ENCODE results near the gene UBASH3A. TPM values are rescaled to one million over a fixed set of nuclear protein-coding genes. Genes with fewer than 3 reads are reported as not detected.
A peak's percentile ranks its signal among the peaks of the same experiment; 100 is the strongest.
"Not testable (repeated sequence)": the region's sequence is repeated elsewhere in the genome, so short reads cannot be mapped to it uniquely, and the experiment has no call there.

The UBASH3A gene
- total RNA-seq, 1 experiment from 2014 or later, result not detected

DNA sequence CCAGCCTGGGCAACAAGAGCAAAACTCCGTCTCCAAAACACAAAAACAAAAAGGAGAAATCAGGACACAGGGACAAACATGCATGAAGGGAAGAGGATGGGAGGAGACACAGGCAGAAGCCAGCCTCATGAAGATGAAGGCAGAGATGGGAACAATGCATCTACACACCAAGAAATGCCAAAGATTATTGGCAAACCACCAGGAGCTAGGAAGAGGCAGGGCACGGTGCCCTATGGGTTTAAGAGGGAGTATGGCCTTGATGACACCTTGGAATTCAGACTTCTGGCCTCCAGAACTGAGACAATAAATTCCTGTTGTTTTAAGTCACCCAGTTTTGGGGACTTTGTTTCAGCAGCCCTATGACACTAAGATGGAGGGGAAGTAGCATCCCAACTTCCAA is 13.0 kb upstream of the UBASH3A start:
- DNase-seq (ENCODE audit: low read depth), result no peak

DNA sequence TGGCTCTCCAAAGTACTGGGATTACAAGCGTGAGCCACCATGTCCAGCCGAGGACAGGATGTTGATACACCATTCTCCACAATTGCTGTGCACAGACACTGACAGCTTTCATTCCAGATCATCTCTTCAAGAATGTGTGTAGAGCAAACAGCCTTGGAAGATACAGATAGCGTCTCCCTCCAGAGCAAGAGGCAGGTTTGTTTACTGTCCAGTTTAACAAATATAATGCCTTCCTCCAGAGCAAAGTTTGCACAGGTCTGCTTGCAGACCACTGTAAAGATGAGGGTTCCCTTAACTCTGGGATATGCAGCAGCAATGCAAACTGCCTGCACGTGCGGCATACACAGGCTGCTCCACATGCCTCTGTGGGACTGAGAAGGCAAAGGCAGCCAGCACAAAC is 12.4 kb upstream of the UBASH3A start:
- DNase-seq (ENCODE audit: low read depth), result no peak

DNA sequence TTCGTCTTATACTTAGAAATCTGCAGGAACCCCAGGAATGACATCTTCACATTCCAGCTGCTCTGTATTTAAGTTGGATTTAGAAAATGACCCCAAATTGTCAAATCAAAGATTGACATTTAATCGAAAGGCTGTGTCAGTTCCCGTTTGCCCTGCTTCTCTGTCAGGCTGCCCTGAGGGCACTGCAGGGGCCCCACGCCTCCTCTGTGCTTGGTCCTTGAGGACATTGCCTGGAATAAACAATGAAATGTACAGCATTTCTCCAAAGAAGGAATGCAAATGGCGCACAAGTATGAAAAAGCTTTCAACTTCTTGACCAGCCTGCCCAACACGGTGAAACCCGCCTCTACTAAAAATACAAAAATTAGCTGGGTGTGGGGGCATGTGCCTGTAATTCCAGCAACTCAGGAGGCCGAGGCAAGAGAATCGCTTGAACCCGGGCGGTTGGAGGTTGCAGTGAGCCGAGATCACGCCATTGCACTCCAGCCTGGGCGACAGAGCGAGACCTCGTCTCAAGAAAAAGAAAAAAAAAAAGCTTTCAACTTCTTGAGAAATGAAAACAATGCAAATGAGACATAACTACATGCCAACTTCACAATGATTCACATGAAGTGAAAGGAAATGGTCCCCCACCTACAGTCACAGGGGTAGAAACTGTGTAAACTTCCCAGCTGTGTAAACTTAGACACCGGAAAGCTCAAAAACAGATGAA is 10.8 kb upstream of the UBASH3A start:
- peak; percentile 70 for DNase-seq (ENCODE audit: low read depth)

DNA sequence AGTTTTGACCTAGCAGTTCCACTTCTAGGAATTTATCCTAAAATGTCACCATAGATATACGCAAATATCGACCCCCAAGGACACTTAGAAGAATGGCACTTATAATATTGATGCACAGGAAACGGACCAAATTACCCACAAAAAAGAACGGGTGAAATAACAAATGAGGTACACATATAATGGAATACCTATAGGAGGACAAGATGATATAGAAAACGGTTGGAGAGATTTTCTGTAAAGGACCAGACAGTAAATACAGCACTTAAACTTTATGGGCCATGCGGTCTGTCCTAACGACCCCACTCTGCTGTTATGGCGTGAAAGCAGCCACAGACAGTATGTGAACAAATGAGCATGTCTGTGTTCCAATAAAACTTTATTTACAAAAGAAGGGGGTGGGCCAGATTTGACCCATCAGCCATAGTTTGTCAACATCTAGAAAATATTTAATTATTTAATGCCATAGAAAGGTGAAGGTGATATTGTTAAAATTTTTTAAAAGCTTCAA is 10.2 kb upstream of the UBASH3A start:
- DNase-seq (ENCODE audit: low read depth), result no peak

DNA sequence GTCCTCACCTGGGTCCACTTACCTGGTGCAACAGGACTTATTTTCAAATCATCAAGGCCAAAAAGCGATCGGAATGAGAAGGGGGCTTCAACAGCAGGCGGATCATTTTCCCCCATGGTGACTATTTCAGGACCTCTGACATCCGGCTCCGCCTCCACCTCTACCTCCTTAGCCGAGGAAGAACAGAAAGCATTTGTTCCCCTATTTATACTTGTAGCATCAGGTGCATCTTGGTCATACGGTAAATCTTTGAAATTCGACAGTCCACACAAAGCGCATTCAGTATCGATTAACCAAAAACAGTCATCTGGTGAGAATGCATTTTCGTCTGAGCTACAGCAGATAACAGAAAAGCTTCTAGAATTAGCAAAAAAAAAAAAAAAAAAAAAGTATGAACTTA is 8.4 kb upstream of the UBASH3A start:
- DNase-seq (ENCODE audit: low read depth), result no peak

DNA sequence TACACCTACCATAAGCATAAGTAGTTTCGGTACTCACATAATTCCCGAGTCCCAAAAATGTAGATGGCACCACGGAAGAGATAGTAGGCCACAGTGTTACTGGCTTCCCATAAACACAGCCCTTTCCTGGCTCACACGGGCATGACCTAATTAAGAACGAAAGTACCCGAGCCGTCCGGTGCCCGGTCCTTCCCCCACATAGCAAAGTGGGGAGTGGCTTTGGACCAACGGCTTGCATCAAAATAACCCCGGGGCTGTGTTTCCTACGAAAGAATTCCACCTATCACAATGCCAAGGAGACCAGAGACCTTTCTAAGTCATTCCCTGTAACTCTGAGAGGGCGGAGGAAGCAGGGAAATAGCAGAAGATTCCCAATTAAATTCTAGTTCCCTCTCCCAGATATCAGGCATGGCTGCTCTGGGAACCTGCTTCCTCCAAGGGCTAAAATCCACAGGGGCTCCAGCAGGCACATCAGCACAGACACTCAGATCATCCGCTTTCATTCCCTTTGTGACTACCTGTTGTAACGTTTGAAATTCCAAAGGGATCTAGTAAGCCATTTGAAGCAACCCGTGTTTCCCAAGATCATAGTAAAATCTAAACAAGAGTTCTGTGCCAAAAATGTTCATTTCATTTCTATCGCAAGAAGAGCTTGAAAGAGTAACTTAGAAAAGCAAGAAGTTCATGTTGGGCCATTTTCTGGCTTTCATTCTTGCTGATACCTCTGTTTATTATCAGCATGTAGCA is 7.6 kb upstream of the UBASH3A start, which contains the start of gene TMPRSS3:
Gene TMPRSS3 (minus strand): TSS at position 148 of the 747 bp plus-strand sequence. CDS start 635 bp downstream, outside the sequence.
- peak; percentile 63 for DNase-seq (ENCODE audit: low read depth)

DNA sequence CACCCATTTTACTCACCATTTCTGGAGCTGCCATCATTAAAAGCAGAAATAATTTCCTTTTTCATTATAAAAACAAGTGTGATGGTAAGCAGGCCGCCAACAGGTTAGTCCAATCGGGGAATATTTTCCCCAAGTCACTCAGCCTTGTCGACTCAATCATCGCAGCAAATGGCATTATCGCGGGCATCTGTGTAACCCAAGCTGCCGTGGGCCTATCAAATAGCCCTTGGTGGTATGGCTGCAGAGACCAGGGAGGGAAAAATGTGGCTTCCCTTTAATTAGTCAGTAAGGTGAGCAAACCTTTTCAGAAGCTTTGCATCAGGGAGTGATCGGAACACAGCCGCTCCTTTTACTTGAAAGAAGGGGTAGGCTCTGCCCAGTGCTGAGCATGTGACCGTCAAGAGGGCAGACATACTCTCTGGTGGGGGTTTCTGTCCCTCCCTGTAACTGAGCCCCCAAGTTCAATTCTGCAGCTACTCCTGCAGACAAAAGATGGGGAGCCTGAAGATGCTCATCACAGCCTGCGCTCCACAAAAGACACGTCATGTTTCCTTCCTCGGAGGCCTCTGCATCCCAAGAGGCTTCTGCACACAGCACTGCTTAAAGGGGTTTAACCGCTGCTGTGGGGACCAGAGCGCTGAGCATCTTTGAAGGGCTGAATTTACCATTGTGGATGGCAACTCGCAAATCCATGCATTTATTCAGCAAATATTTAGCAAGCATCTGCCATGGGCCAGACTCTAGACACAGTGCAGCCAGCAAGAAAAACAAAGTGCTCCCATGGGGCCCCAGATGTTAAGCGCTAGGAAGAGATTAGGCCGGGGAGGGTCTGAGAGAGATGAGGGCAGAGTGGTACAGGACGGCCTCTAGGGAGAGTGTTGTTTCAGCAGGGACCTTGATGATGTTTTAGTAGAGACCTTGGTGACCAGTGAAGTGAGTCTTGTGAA is 6.6 kb upstream of the UBASH3A start:
- DNase-seq (ENCODE audit: low read depth), result no peak

DNA sequence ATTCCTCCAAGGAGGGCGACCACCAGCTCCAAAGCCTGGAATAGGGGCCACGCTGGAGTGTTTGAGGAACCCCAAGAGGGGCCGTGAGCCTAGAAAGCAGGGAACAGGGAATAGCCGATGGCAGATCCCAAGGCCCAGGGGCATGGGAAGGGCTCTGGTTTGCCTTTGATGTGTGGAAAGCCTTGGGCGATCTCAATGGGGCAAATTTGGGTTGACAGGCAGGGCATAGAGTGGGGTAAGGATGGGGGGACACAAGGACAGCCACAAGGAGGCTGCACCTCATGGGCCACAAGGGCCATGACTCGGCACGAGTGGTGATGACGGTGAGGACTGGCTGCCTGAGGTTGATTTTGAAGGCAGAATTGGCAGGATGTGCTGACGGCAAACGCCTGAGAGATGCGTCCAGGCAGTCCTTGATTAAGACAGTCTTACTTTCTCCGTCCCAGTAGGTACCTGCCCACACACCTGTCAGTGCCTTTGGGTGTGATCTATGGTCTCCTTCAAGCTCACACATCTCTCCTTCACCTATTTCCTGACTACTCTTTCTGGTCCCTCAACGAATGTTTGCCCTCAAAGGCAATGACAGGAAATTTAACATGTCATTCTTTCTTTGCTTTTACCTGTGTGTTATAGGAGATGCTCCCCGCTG is 5.8 kb upstream of the UBASH3A start:
- no peak for DNase-seq (ENCODE audit: low read depth)

DNA sequence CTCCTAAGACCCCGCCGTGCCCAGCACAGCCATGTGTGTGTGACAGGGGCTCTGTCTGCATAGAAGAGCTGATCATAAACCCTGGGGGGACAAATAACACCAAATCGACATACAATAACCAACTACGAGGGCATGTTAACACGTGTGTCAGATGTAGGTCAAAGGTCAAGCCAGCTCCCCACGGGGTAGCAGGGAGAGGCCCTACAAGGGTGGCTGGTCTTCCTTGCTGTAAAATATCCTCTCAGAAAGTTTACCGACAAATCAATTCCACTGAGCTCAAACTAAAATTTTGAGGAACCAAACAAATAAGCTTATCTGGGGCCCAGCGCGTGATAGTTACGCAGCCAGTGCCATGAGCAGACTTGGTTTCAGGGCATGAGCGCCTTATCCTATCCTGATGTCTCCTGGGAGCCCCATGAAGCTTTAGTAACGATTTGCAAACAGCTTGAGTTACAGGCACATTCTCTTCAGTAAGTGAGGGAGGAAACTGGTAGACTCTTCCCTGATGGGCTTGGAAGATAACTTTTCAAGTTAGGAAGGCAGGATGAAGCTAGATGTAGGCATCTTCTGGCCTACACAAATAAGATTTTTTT is 5.2 kb upstream of the UBASH3A start:
- no peak for DNase-seq (ENCODE audit: low read depth)

DNA sequence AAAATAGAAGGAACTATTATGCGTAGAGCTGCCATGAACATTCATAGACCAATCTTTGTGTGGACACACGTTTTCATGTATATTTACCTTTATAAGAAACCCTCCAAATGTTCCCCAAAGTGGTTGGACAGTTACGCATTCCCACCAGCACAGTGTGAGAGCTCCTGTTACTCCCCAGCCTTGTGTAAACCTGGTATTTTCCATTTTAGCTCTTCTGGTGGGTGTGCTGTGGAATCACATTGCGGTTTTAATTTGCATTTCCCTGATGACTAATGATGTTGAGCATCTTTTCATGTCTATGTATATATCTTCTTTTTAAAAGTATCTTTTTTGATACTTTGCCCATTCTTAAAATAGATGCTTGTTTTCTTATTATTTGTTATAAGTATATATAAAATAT is 3.2 kb upstream of the UBASH3A start:
- peak; percentile 58 for DNase-seq (ENCODE audit: low read depth)

DNA sequence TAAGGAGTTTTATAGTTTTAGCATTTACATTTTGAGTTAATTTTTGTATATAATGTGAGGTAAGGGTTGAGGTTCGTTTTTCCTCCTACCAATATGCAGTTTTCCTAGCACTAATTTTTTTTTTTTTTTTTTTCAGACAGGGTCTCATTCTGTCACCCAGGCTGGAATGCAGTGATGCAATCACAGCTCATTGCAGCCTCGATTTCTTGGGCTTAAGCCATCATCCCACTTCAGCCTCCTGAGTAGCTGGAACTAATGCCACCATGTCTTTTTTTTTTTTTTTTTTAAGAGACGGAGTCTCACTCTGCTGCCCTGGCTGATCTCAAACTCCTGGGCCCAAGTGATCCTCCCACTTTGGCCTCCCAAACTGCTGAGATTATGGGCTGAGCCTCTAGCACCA is 2.5 kb upstream of the UBASH3A start:
- DNase-seq (ENCODE audit: low read depth), result peak; percentile 59

DNA sequence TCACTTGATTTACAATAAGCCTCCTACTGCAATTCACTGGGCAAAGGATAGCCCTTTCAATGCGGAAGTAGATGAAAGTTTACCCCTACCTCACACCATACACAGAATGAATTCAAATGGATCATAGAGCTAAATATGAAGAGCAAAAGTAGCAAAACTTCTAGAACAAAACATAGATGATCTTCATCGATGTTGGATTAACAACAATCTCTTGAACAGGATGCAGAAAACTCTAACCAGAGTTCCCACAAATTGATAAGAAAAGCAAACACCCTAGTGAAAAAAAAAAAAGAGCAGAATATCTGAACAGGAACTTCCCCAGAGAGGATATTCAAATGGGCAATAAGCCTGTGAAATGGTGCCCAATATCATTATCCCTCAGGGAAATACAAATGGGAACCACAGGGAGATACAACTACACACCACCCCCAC is 1.9 kb upstream of the UBASH3A start:
- no peak for DNase-seq (ENCODE audit: low read depth)

DNA sequence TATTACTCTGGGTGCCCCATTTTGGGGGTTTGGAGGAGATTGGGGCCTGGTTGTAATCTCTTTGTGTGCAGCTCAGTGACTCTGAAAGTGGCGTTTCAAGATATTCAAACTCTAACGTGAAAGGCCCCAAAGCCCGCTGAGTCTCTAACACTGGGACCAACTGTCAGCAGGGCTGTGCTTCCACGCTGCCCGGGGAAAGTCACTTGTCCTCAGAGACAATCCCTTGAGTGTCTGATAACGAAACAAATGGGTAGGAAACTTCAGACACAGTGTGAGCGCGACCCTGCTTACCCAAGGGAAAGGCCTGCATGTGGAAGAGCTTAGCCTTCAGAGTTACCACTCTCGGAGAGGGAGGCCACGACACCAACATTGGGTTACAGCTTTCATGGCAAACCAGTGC is 837 bp downstream of the UBASH3A start:
- no peak for DNase-seq (ENCODE audit: low read depth)

DNA sequence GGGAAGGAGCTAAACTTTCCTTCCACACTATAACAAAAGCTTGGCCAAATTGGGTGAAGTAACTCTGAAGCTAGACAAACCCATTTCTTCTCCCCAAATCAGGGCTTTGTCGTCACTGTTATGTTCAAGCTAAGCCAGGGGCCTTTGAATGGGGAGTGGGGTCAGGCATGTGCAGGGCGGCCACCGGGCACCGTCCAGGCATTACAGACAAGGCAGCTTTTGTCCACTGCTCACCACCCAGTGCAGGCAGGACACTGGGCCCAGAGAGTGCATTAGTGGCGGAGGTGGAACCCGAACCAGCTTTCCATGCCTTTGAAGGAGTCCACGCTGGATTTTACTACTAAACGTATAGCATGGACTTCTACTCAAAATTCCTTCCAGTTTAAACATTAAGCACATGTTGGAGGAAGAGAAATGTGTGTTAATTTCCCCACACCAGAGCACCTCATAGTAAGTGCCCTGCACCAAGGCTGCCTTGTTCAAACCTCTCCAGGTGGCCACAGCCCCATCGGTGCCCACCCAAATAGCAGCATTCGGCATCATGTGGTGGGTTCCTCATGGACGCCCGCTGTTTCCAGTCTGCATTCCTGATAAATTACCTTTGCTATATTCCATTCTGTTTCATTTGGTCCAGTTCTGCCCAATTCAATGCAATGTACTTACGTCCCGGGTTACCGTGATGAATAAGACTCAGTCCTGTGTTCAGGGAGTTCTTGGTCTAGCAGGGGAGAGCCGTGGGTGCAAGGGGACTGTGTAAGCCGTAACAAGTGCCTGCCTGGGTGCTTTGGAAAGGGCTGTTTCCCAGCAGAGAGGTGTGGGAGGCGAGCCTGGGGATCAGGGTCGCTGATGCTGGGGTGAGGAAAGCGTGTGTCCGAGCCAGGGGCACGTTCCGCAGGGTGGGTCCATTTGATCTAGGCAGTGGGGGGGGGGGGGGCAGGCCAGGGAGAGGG is 1.6 kb downstream of the UBASH3A start:
- DNase-seq (ENCODE audit: low read depth), result no peak

DNA sequence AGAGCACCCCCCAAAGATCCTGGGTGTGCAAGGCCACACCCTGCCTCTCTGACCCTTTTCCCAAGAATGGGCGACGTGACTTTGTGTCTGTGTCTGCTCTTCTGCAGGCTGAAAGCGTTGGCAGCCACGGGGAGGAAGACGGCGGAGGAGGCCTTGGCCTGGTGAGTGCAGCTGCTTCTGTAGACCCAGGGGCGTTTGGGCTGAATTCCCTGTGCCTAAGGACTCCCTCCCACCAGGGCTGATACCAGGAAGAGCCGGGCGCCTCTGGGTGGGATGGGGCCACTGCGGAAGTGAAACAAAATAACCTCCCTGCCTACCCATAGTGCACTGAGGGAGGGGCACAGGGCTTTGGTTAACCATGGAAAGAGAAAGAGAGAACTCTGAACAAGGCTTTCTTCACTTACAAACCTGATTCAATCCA is 2.5 kb downstream of the UBASH3A start:
- no peak for DNase-seq (ENCODE audit: low read depth)

DNA sequence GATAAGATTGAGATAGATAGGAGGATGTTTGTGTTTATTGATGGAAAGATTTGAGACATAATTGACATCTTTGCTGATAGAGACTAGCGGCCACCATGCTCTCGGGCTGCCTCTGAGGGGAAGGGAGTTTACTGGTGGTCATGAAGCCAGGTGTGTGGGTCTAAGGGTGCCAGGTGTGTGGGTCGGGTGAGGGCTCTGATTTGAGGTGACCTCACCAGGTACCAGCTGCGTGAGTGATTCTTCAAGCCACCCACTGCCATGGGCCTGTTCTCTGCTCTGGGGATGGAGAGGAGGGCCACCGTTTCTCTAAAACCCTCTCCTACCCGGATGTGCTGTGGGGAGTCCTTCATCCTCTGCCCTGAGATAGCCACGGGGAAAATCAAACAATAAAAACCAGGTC is 3.2 kb downstream of the UBASH3A start:
- no peak for DNase-seq (ENCODE audit: low read depth)

DNA sequence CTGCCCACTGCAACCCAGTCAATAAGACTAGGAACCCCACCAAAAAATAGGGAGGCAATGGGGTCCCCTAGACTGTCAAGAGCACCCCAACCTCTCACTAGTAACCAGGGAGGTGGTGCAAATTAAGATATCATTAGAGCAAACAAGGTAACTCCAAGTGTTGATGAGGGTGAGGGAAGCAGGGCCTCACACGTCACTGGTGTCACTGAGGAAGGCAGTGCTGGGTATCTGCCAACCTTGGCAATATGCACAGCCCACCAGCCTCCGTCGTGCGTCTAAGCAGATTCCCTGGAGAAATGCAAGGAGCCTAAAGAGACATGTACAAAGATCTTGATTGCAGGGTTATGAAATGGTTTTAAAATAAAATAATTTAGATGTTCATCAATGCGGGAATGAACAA is 3.8 kb downstream of the UBASH3A start:
- DNase-seq (ENCODE audit: low read depth), result no peak

DNA sequence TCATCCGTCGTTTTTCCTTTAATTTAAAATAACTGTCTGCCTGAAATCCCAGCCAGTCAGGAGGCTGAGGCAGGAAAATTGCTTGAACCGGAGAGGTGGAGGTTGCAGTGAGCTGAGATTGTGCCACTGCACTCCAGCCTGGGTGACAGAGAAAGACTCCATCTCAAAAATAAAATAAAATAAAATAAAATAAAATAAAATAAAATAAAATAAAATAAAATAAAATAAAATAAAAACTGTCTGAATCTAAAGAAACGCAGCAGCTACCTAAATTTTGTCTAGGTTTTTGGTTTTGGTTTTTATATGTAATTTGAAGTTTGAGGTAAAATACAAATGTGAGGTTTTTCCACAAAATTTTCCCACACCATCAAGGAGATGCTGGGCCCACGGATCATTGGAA is 5.0 kb downstream of the UBASH3A start:
- DNase-seq (ENCODE audit: low read depth), result not testable (repeated sequence)

DNA sequence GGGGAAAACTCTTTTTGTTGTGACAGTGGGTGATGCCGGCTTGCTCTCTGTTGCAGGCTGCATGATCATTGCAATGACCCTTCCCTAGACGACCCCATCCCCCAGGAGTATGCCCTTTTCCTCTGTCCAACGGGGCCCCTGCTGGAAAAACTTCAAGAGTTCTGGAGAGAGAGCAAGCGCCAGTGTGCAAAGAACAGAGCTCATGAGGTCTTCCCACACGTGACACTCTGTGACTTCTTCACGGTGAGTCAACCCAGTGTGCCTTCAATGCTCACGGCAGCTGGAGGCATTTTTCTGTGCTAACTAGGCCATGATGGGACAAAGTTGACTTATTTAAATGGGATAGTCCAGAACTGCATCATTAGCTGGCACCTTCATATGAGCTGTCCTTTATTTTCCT is 5.7 kb downstream of the UBASH3A start:
- no peak for DNase-seq (ENCODE audit: low read depth)

All from Daoy (cell line).